Measurements from ENCODE around the gene POLE4.

Gene POLE4

DNA sequence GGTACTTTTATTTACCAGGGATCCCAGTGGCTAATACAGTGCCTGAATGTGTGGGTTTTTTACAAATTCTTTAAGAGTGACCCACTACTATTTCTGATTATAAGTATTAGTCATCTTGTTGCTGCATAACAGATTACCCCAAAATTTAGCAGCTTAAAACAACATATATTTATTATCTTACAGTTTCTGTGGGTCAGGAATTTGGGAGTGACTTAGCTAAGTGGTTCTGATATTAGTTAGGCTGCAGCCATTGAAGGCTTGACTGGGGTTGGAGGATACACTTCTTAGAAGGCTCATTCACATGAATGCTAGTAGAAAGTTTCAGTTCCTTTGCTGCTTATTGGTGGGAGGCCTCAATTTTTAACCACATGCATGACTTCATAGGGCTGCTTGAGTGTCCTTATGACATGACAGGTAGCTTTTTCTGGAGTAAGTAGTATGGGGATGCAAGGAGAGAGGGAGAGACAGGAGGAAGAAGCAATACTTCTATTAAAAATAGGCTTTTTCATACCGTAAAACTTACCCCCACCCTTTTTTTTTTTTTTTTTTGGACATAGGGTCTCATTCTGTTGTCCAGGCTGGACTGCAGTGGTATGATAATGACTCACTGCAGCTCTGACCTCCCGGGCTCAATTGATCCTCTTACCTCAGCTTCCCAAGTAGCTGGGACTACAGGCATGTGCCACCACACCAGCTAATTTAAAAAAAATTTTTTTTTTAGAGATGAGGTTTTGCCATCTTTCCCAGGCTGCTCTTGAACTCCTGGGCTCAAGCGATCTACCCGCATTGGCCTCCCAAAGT lies 13.3 kb upstream of the POLE4 start:
- Histone ChIP-seq H3K4me1 (ENCODE audit: control insufficient read depth, low read depth, low read length) (peaks cover 10% of the 10 kb centered on the region), H3K27me3 (ENCODE audit: control insufficient read depth, insufficient read depth, low read length) (no peaks in the 10 kb centered on the region), H3K36me3 (ENCODE audit: control insufficient read depth, low read depth, low read length) (no peaks in the 10 kb centered on the region), H3K4me3 (ENCODE audit: low read length) (no peak overlapping the region), H3K9ac (ENCODE audit: low read length) (no peak overlapping the region), H3K9me3 (ENCODE audit: control insufficient read depth, low read depth, low read length) (no peaks in the 10 kb centered on the region), H3K27ac (ENCODE audit: low read length) (no peak overlapping the region)

DNA sequence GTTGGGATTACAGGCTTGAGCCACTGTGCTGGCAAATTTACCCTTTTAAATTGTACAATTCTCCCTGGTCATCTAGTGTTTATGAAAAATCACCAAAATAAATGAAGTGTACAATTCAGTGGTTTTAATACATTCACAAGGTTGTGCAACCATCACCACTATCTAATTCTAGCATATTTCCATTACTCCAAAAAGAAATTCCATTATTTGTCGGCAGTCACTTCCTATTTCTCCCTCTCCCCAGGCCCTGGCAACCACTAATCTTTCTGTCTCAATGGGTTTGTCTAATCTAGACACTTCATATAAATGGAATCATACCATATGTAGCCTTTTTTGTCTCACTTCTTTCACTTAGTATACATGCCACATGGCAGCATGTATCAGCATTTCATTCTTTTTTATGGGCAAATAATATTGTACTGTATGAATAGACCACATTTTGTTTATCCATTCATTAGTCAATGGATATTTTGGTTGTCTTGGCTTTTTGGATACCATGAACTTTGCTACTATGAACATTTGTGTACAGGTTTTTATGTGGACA lies 12.6 kb upstream of the POLE4 start:
- H3K27me3 ChIP-seq (ENCODE audit: control insufficient read depth, insufficient read depth, low read length), result no peaks in the 10 kb centered on the region
- H3K9me3 ChIP-seq (ENCODE audit: control insufficient read depth, low read depth, low read length), result no peaks in the 10 kb centered on the region
- no peak overlapping the region for H3K9ac ChIP-seq (ENCODE audit: low read length)
- H3K27ac ChIP-seq (ENCODE audit: low read length), result no peak overlapping the region
- peaks cover 10% of the 10 kb centered on the region for H3K4me1 ChIP-seq (ENCODE audit: control insufficient read depth, low read depth, low read length)
- no peak overlapping the region for H3K4me3 ChIP-seq (ENCODE audit: low read length)
- no peaks in the 10 kb centered on the region for H3K36me3 ChIP-seq (ENCODE audit: control insufficient read depth, low read depth, low read length)

DNA sequence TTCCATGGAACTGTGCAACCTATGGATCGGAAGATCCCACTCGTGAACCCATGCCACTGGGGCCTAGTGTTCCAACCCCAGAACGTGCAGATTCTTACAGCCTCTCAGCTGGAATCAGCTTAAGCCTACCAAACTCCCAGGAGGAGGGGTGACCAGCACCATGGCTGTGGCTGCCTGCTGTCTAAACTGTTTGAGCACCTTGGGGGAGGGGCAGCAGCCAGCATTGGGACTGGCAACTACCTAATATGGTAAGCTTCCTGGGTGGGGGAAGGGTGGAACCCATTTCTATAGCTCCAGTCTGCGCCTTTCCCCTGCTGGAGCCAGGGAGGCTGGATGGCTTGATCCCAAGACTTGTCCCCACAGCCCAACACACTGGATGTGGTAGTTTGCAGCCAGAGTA lies 10.7 kb upstream of the POLE4 start:
- Histone ChIP-seq H3K27me3 (ENCODE audit: control insufficient read depth, insufficient read depth, low read length) (no peaks in the 10 kb centered on the region), H3K36me3 (ENCODE audit: control insufficient read depth, low read depth, low read length) (no peaks in the 10 kb centered on the region), H3K9me3 (ENCODE audit: control insufficient read depth, low read depth, low read length) (no peaks in the 10 kb centered on the region), H3K4me3 (ENCODE audit: low read length) (no peak overlapping the region), H3K9ac (ENCODE audit: low read length) (no peak overlapping the region), H3K27ac (ENCODE audit: low read length) (no peak overlapping the region), H3K4me1 (ENCODE audit: control insufficient read depth, low read depth, low read length) (peaks cover 10% of the 10 kb centered on the region)

- H3K4me3 ChIP-seq (ENCODE audit: low read length), result no peak overlapping the region
- no peaks in the 10 kb centered on the region for H3K36me3 ChIP-seq (ENCODE audit: control insufficient read depth, low read depth, low read length)
- H3K4me1 ChIP-seq (ENCODE audit: control insufficient read depth, low read depth, low read length), result peaks cover 10% of the 10 kb centered on the region
- no peak overlapping the region for H3K27ac ChIP-seq (ENCODE audit: low read length)
- no peaks in the 10 kb centered on the region for H3K9me3 ChIP-seq (ENCODE audit: control insufficient read depth, low read depth, low read length)
- H3K9ac ChIP-seq (ENCODE audit: low read length), result no peak overlapping the region
- no peaks in the 10 kb centered on the region for H3K27me3 ChIP-seq (ENCODE audit: control insufficient read depth, insufficient read depth, low read length)
Observed at GRCh38 chr2:74948779-74949178, 9.7 kb upstream of the POLE4 start.

DNA sequence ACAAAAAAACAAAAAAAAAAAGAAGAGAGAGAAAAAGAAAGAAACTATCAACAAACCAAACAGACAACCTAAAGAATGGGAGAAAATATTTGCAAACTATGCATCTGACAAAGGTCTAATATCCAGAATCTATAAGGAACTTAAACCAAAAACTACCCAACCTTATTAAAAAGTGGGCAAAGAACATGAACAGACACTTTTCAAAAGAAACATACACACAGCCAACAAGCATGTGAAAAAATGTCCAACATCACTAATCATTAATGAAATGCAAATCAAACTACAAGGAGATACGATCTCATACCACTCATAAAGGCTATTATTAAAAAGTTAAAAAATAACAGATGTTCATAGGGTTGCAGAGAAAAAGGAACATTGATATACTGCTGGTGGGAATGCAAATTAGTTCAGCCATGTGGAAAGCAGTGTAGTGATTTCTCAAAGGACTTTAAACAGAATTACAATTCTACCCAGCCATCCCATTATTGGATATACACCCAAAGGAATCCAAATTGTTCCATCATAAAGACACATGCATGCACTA lies 7.2 kb upstream of the POLE4 start:
- H3K9ac ChIP-seq (ENCODE audit: low read length), result no peak overlapping the region
- H3K9me3 ChIP-seq (ENCODE audit: control insufficient read depth, low read depth, low read length), result no peaks in the 10 kb centered on the region
- H3K27me3 ChIP-seq (ENCODE audit: control insufficient read depth, insufficient read depth, low read length), result no peaks in the 10 kb centered on the region
- no peaks in the 10 kb centered on the region for H3K36me3 ChIP-seq (ENCODE audit: control insufficient read depth, low read depth, low read length)
- H3K27ac ChIP-seq (ENCODE audit: low read length), result no peak overlapping the region
- no peak overlapping the region for H3K4me3 ChIP-seq (ENCODE audit: low read length)
- H3K4me1 ChIP-seq (ENCODE audit: control insufficient read depth, low read depth, low read length), result peaks cover 10% of the 10 kb centered on the region

- H3K9me3 ChIP-seq (ENCODE audit: control insufficient read depth, low read depth, low read length), result no peaks in the 10 kb centered on the region
- H3K4me1 ChIP-seq (ENCODE audit: control insufficient read depth, low read depth, low read length), result peaks cover 6% of the 10 kb centered on the region
- peaks cover 5% of the 10 kb centered on the region for H3K27me3 ChIP-seq (ENCODE audit: control insufficient read depth, insufficient read depth, low read length)
- no peaks in the 10 kb centered on the region for H3K36me3 ChIP-seq (ENCODE audit: control insufficient read depth, low read depth, low read length)
- no peak overlapping the region for H3K27ac ChIP-seq (ENCODE audit: low read length)
- H3K4me3 ChIP-seq (ENCODE audit: low read length), result no peak overlapping the region
- no peak overlapping the region for H3K9ac ChIP-seq (ENCODE audit: low read length)
Observed at GRCh38 chr2:74952575-74952974, 5.9 kb upstream of the POLE4 start.

DNA sequence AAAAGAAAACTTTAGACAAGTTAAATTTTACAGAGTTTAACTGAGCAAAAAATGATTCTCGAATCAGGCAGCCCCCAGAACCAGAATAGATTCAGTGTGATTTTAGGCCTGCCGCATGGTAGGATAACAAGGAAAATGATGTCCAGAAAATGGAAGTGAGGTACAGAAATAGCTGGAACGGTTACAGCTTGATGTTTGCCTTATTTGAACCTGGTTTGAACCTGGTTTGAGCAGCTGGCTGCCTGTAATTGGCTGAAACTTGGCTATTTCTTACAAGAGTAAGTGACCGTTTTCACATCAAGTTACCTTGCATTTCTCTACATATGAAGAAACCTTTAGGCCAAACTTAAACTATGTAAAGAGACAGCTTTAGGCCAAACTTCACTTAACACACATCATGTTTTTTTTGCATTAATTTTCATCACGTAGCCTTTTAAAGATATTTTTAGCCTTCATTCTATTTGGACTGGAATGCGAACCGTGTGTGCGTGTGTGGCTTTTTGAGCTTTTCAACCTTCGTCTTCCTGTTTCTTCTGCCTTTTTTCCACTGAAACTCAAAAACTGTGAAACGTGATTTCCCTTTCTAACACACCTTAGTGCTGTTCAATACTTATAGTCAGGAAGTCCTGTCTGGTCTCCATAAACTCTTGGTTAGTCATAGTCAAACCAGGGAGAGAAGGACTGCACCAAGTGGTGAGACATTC lies 4.5 kb upstream of the POLE4 start:
- H3K9ac ChIP-seq (ENCODE audit: low read length), result no peak overlapping the region
- peaks cover 11% of the 10 kb centered on the region for H3K27me3 ChIP-seq (ENCODE audit: control insufficient read depth, insufficient read depth, low read length)
- no peaks in the 10 kb centered on the region for H3K4me1 ChIP-seq (ENCODE audit: control insufficient read depth, low read depth, low read length)
- H3K9me3 ChIP-seq (ENCODE audit: control insufficient read depth, low read depth, low read length), result peaks cover under 1% of the 10 kb centered on the region
- no peak overlapping the region for H3K27ac ChIP-seq (ENCODE audit: low read length)
- no peak overlapping the region for H3K4me3 ChIP-seq (ENCODE audit: low read length)
- H3K36me3 ChIP-seq (ENCODE audit: control insufficient read depth, low read depth, low read length), result no peaks in the 10 kb centered on the region

- H3K9ac ChIP-seq (ENCODE audit: low read length), result no peak overlapping the region
- H3K27me3 ChIP-seq (ENCODE audit: control insufficient read depth, insufficient read depth, low read length), result peaks cover 11% of the 10 kb centered on the region
- H3K9me3 ChIP-seq (ENCODE audit: control insufficient read depth, low read depth, low read length), result peaks cover 4% of the 10 kb centered on the region
- no peaks in the 10 kb centered on the region for H3K36me3 ChIP-seq (ENCODE audit: control insufficient read depth, low read depth, low read length)
- H3K4me3 ChIP-seq (ENCODE audit: low read length), result no peak overlapping the region
- no peaks in the 10 kb centered on the region for H3K4me1 ChIP-seq (ENCODE audit: control insufficient read depth, low read depth, low read length)
- no peak overlapping the region for H3K27ac ChIP-seq (ENCODE audit: low read length)
Observed at GRCh38 chr2:74954500-74954874, 4.0 kb upstream of the POLE4 start.

DNA sequence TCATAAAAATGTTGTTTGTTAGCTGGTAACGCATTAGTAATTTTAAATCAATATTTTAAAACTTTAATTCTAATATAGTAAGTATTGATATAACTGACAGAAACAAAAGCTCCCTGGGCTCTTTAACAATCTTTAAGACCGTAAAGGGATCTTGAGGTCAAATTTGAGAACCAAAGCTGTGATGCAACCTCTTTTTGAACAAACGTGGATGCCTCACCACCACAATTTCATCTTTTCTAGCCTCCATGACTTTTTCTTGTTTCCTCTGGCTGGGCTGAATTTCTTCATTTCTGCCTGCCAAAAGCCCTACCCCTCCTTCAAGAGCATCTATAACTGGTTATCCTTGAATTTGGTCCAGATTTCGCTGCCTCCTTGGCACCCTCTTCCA lies 563 bp upstream of the POLE4 start:
- Histone ChIP-seq H3K36me3 (ENCODE audit: control insufficient read depth, low read depth, low read length) (no peaks in the 10 kb centered on the region), H3K9ac (ENCODE audit: low read length) (peak overlapping the region; percentile 72), H3K4me3 (ENCODE audit: low read length) (peak overlapping the region; percentile 57), H3K27ac (ENCODE audit: low read length) (no peak overlapping the region), H3K9me3 (ENCODE audit: control insufficient read depth, low read depth, low read length) (peaks cover 4% of the 10 kb centered on the region), H3K27me3 (ENCODE audit: control insufficient read depth, insufficient read depth, low read length) (peaks cover 11% of the 10 kb centered on the region), H3K4me1 (ENCODE audit: control insufficient read depth, low read depth, low read length) (no peaks in the 10 kb centered on the region)

DNA sequence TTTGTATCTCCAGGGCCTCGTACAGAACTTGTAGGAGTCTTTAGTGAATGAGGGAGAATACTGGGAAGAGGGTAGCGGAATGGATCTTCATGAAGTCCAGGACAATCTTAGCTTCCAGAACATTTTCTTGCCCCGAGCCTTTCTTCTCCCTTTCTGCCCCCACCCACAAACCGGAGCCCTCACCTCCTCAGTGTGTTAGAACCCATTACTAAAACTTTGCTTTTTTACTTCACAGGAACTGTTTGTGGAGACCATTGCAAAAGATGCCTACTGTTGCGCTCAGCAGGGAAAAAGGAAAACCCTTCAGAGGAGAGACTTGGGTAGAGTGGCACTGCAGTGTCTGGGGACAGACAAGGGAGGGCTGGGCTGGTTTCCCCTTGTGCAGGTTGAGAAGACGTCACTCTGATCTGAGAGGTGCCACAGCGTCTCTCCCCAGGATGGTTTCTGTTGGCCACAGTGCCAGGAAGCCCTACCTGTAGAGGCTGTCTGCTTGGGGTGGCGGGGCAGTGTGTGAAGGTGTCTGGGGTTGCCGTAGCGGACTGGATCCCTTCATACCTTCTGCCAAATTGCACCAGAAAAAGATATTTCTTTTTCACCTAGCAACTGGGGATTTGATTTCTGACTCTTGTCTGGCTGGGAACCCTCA lies 786 bp downstream of the POLE4 start:
- Histone ChIP-seq H3K27me3 (ENCODE audit: control insufficient read depth, insufficient read depth, low read length) (peaks cover 11% of the 10 kb centered on the region), H3K9me3 (ENCODE audit: control insufficient read depth, low read depth, low read length) (peaks cover 4% of the 10 kb centered on the region), H3K27ac (ENCODE audit: low read length) (no peak overlapping the region), H3K36me3 (ENCODE audit: control insufficient read depth, low read depth, low read length) (no peaks in the 10 kb centered on the region), H3K4me1 (ENCODE audit: control insufficient read depth, low read depth, low read length) (no peaks in the 10 kb centered on the region), H3K9ac (ENCODE audit: low read length) (no peak overlapping the region), H3K4me3 (ENCODE audit: low read length) (peak overlapping the region; percentile 57)

DNA sequence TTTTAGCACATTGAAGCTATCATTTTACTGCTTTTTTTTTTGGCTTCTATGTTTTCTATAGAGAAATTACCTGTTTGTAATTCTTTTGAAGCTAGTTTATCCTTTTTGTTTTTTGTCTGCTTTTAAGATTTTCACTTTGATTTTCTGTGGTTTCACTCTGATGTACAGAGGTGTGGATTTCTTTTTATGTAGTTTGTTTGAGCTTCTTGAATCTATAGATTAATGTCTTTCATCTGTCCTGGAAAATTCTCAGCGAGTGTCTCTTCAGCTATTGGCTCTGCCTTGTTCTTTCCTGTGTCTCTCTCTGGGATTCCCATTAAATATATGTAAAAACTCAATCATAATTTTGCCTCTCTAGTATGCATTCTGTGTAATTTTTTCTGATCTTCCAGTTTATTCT lies 8.4 kb downstream of the POLE4 start:
- H3K36me3 ChIP-seq (ENCODE audit: control insufficient read depth, low read depth, low read length), result peaks cover 3% of the 10 kb centered on the region
- no peaks in the 10 kb centered on the region for H3K9me3 ChIP-seq (ENCODE audit: control insufficient read depth, low read depth, low read length)
- H3K4me1 ChIP-seq (ENCODE audit: control insufficient read depth, low read depth, low read length), result no peaks in the 10 kb centered on the region
- no peak overlapping the region for H3K4me3 ChIP-seq (ENCODE audit: low read length)
- H3K9ac ChIP-seq (ENCODE audit: low read length), result no peak overlapping the region
- no peak overlapping the region for H3K27ac ChIP-seq (ENCODE audit: low read length)
- H3K27me3 ChIP-seq (ENCODE audit: control insufficient read depth, insufficient read depth, low read length), result no peaks in the 10 kb centered on the region

All from iPS-18a (cell line).